GM12872 (cell line): Measurements from ENCODE around the gene NHS.

Experiments
- CTCF ChIP-seq: IDR thresholded peaks from 3 replicates; pipeline ENCODE4 v1.5.1; 2011; ENCODE audit warnings: low read depth, mild to moderate bottlenecking, low read length, moderate library complexity; ENCODE audit not compliant: insufficient read depth

NHS gene

GRCh38 chrX:17369309-17369708 is 5.7 kb upstream of the NHS start:
- TF ChIP-seq CTCF: no peak

DNA sequence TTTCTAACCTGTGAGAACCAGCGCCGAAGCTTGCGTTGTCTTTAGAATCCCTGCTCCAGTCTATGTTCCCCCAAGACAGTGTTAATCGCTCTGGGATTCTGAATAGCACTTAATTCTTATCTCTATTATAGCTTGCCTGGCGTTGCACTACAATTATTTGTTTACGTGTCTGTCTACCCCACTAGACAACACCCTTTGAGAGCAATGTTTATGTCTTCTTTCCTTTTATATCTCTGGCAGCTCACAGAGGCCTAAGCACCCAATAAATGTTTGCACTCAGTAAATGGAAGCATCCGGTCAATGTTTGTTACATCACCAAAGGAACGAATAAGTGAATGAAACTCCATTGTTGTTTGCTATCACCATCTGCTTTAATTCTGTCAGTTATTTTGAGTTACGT is 4.8 kb upstream of the NHS start:
- no peak for TF ChIP-seq CTCF

- no peak for TF ChIP-seq CTCF
Observed at GRCh38 chrX:17372052-17372451, 2.9 kb upstream of the NHS start.

GRCh38 chrX:17373337-17373736 is 1.7 kb upstream of the NHS start:
- TF ChIP-seq CTCF: no peak

DNA sequence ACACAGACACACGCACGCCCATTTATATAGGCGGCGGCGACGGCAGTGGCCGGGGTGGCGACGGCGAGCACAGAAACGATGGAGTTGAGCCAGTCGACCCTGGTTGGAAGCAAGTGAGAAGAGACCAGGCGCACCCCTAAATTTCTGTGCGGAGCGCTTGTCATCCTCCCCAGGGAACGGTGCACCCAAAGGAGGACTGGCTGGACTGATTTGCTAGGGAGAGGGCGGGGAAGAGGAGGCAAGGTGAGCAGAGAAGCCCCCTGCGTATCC is 302 bp downstream of the NHS start:
- TF ChIP-seq CTCF: no peak

- TF ChIP-seq CTCF: no peak
Observed at GRCh38 chrX:17375637-17376430, 834 bp downstream of the NHS start.

DNA sequence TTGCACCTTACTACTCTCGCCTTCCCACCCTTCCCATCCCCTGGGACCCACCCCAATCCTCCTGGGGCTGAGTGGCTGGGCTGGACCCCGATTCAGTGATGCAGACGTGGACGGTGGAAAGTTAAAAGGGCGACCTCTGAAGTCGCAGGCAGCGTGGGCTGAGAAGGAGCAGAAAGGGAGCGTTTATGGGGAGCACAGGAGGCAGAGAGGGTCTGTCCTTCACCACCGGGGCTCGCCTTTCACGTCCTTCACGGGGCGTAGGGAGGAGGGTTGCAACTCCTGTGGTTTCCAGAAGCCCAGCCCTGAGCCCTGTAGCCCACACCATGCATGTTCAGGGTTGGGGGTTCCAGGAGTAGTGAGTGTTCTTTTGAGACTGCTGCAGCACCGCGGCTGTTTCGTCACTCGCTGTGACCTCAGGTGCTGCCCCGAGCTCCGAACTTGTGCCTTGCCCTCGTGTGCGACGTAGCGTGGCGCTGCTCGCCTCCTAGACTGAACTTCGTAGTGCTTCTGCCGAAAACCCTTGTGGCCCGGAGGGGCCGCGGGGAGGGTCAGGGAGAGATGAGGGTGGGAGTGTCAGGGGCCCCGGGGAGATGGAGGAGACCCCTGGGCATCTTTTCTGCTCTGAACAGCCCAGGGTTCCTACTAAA is 1.6 kb downstream of the NHS start:
- no peak for TF ChIP-seq CTCF
